K562 (cell line): ENCODE data around the gene TTC9C. TPM values are rescaled to one million over a fixed set of nuclear protein-coding genes. Genes with fewer than 3 reads are reported as not detected.
A peak's percentile ranks its signal among the peaks of the same experiment; 100 is the strongest.

ENCODE experiments used
- CHD7 ChIP-seq: fragments of 200-600 bp; sonication (generic); IDR thresholded peaks from one replicate; pipeline ENCODE4 v1.6.1; 2012; ENCODE audit warnings: mild to moderate bottlenecking, low read depth, low read length, inconsistent platforms
- CREB3 ChIP-seq: fragments of 450-650 bp; conservative IDR thresholded peaks from 2 replicates; pipeline ENCODE4 v1.6.1; 2016; ENCODE audit warnings: missing genetic modification characterization, low read depth, mild to moderate bottlenecking, missing compliant biosample characterization, moderate library complexity
- EZH2 ChIP-seq: IDR thresholded peaks from 2 replicates; pipeline ENCODE4 v1.6.1; 2012; ENCODE audit warnings: low read depth, mild to moderate bottlenecking, inconsistent platforms, low read length, borderline replicate concordance
- FOS ChIP-seq: IDR thresholded peaks from 3 replicates; pipeline ENCODE4 v1.6.1; 2011; ENCODE audit not compliant: insufficient read length; ENCODE audit errors: extremely low read depth
- PHB ChIP-seq: fragments of 250-450 bp; sonication (Bioruptor Pico); IDR thresholded peaks from 2 replicates; pipeline ENCODE4 v1.5.0; 2021
- RCOR1 ChIP-seq, 2 experiments: IDR thresholded peaks; 2 replicates each; pipeline ENCODE4 v1.6.1; 2012; ENCODE audit warnings: low read depth in 2 of 2, low read length in 2 of 2, borderline replicate concordance in 1 of 2, improper control_type of control experiment in 1 of 2
- SMARCB1 ChIP-seq: IDR thresholded peaks from 2 replicates; pipeline ENCODE4 v1.6.1; 2011; ENCODE audit warnings: improper control_type of control experiment, low read depth; ENCODE audit not compliant: insufficient read length
- TAF7 ChIP-seq: fragments of 450-650 bp; IDR thresholded peaks from 2 replicates; pipeline ENCODE4 v1.6.1; 2016; ENCODE audit warnings: missing genetic modification characterization, missing compliant biosample characterization
- TCF15 ChIP-seq: fragments of 250-450 bp; sonication (Bioruptor Pico); IDR thresholded peaks from 2 replicates; pipeline ENCODE4 v1.8.0; 2022; ENCODE audit warnings: moderate library complexity, mild to moderate bottlenecking, inconsistent platforms
- TCFL5 ChIP-seq: fragments of 250-450 bp; sonication (Bioruptor Pico); conservative IDR thresholded peaks from 2 replicates; pipeline ENCODE4 v1.6.1; 2021; ENCODE audit warnings: mild to moderate bottlenecking, moderate library complexity, matching md5 sums
- TRIM28 ChIP-seq: fragments of 450-650 bp; IDR thresholded peaks from 2 replicates; pipeline ENCODE4 v1.6.1; 2017
- ZBTB12 ChIP-seq: fragments of 250-450 bp; sonication (Bioruptor Pico); IDR thresholded peaks from 2 replicates; pipeline ENCODE4 v1.4.0; 2020
- polyA plus RNA-seq, 8 experiments: library from polyadenylated mRNA; depleted of rRNA in 4 of 8; stranded (reverse) in 5 of 8; unstranded in 3 of 8; fragments of >200 nt; fragmentation: Nextera tagmentation in 2 of 8; fragmentation: Illumina TruSeq in 1 of 8; extraction: Ambion mirVana in 2 of 8; extraction: Trizol in 1 of 8; gene quantifications; 2 replicates each; pipeline versions ENCODE4 v1.2.1 to v1.2.3, GENCODE V29; 2011 to 2014; ENCODE audit warnings: inconsistent platforms in 1 of 8, missing spikeins in 1 of 8
- total RNA-seq, 7 experiments: library from RNA; depleted of rRNA in 6 of 7; stranded (reverse); fragments of >200 nt in 6 of 7; fragmentation: Illumina TruSeq in 2 of 7; extraction: Trizol in 2 of 7; gene quantifications; 2 replicates each; pipeline versions ENCODE4 v1.2.1 to v1.2.3, GENCODE V29; 2011 to 2021; ENCODE audit warnings: low replicate concordance in 1 of 7

TTC9C gene
- total and polyA plus RNA-seq, 9 of the 15 experiments (the other 6 are each of a cell fraction or from before 2014, with no cell fraction given), result 32.8 to 59.0 (median 37.1) TPM

DNA sequence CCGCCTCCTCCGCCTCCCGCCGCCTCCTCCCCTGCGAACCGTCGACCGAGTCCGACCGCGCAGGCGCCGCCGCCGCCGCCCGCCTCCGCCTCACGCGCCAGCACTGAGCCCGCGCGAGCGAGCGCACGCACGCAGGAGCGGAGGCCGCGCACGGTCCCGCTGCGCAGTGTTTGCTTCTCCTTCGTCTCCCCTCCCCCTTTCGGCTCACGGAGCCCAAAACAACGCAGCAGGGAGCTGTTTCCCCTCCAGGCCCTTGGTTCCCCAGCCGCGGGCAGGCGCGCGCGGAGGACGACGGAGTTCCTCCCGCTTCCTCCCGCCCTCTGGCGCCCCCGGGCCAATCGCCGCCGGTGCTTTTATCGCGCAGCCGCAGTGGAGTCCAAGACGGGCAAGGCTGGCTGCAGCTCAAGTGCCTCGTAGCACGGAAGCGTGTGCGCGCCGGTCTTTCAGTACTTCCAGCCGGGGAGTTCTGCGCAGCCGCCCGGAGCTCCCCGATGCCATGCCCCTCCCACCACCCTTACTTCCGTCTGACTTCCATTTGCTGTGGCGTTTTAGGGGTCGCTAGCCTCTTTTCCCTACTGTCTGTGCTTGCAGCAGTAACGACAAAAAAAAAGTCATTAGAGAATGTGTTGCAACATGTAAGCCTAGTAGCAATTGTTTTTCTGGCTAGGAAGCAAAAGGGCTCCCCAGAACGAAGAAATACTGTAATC, 968 bp upstream of the TTC9C start, which contains the start of gene HNRNPUL2 (continued):
- TF ChIP-seq CHD7 (no peak), CREB3 (no peak), FOS (peak; percentile 26), ZBTB12 (no peak), RCOR1 (IDR thresholded peaks at IDR 0.05; ENCODE audit: borderline replicate concordance in 1 of 2, low read depth in 2 of 2, low read length in 2 of 2) (no peak), TCFL5 (CRISPR knock-in tag) (no peak), SMARCB1 (no peak), EZH2 (no peak), TAF7 (tag) (0 out of 2 replicates have a peak, but pooled peaks have one; percentile 48), TCF15 (no peak), TRIM28 (no peak), PHB (no peak)
